ENCODE measurements around the gene MYCBPAP.

The MYCBPAP gene

DNA sequence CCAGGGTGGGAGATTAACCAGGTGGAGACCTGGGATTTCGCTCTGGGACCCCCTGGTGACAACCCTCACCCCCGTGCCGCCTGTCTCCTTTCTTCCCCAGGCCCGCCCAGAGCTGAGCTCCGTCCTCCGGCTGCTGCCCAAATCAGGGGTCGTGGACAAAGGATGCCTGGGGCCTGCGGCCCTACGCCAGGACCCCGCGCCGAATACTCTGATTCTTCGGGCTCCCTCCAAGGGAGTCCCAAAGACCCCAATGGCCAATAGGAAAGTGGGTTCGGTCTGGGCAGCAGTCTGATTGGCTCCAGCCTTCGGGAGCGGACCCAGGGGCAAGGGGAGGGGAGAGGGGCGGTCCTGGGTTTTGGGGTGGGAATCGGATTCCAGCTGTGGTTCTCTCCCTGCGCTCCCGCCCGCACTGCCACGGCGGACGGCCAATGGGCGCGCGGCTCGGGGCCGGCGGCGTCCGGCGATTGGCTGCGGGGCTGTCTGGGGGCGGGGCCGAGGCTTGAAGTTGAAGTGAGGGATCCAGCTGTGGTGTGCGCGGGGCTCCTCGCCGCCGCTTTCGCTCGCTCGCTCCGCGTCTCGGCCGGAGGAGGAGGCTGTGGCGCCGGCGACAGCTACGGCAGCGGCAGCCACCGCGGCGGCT lies 52.1 kb downstream of the MYCBPAP start, which contains the start of gene CACNA1G:
TSS of gene CACNA1G (plus strand) at position 531 of the 640 bp plus-strand sequence. CDS start 745 bp downstream, outside the sequence.
- DNase-seq = peak; percentile 41

DNA sequence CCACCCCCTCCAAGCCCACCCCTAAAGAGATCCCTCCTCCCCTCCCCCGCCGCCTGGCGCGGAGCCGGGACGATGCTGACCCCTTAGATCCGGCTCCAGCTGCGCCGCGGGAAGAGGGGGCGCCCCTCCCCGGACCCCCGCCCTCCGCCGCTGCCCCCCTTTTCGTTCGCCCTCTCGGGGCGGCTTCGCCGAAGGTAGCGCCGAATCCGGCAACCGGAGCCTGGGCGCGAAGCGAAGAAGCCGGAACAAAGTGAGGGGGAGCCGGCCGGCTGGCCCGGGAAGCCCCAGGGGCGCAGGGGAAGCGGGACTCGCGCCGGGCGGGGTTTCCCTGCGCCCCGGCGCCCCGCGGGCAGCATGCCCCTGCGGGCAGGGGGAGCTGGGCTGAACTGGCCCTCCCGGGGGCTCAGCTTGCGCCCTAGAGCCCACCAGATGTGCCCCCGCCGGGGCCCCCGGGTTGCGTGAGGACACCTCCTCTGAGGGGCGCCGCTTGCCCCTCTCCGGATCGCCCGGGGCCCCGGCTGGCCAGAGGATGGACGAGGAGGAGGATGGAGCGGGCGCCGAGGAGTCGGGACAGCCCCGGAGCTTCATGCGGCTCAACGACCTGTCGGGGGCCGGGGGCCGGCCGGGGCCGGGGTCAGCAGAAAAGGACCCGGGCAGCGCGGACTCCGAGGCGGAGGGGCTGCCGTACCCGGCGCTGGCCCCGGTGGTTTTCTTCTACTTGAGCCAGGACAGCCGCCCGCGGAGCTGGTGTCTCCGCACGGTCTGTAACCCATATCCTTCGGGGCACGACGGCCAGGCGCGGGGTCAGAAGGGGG lies 52.9 kb downstream of the MYCBPAP start:
- DNase-seq = no peak

DNA sequence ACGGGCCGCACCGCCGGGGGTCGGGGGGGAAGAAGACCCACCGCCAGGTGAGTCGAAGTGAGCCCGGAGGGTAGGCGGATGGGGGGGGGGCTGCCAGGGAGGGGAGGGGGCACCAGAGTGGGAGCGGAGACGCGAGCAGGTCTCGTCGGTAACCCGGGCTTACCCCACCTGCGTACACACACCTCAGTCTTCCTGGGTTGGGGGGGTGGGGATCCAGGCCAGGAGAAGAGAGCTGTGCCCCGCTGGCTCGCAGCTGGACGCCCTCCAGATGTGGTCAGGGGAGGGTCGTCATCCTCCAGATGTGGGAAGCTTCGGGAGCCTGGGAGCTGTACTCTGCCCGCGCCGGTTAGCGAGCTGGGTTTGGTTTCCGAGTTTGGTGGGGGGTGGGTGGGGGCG lies 53.5 kb downstream of the MYCBPAP start:
- no peak for DNase-seq

DNA sequence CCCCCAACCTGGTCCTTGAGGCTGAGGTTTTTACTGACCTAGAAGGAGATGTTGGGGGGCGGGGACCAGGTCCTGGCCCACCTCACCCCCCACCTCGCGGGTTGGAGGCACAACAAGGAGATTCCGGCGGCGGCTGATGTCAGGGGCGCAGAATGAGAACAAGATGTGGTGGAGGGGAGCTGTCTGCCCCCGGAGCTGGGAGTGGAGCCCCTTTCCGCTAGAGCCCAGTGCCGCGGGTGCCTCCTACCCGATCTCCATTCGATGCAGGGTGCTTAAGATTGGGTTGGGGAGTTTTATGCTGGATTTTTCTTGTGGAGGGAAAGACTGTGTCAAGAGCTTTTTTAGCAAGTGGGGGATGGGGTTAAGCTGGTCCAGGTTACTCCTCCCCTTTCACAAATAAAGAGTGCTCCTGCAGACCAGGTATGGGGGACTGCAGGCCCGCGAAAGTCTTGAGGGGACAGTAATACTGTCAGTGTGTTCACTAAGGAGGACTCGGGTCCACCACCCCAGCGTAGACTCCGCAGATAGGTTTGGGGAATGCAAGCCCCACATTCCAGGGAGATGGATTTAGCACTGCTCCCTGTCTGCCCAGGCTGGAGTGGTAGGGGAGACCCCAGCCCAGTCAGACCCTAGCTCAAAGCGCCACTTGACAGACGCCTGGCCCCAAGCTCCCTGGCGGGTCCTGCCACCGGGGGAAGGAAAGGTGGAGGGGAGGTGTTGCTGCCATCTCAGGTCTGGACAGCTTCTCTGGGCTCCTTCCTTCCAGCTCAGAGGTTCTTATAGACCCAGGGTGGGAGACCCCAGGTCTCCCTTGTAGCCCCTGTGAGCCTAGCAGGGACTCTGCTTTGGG lies 54.2 kb downstream of the MYCBPAP start:
- DNase-seq = no peak

DNA sequence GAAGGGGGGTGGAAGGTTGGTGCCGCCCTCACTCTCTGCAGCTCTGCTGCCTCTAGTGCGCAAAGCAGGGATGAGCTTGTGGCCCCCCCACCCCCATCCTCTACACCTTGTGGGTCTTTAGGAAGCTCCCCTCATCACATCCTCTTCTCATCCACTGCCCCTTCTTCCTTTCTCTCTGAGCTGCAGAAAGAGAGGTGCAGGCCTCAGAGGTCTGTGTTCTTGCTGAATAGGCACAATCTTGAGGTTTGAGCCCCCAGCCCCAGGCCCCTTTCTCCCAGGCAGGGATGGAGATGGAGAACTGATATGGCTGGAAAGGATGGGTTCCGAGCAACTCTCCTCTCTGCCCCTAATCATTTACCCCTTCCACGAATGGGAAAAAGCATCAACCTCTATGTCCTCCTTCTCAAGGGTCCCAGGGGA lies 54.9 kb downstream of the MYCBPAP start:
- no peak for DNase-seq

DNA sequence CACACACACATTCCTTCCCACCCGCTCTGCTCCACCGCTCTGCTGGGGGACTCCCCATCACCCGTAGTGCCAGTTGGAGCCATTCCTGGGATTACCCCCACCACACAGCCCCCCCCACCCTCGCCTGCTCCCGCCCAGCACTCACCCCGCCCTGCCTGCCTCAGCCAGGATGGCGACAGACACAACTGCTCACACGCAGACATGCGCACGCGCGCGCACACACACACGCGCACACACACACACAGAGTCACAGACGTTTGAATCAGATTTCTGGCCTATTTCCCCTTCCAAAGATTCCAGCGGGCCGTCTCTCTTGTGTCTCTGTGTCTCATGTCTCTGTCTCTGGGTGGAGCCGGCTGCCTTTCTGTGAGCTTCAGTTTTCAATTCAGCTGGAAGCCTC lies 56.7 kb downstream of the MYCBPAP start:
- DNase-seq = no peak

DNA sequence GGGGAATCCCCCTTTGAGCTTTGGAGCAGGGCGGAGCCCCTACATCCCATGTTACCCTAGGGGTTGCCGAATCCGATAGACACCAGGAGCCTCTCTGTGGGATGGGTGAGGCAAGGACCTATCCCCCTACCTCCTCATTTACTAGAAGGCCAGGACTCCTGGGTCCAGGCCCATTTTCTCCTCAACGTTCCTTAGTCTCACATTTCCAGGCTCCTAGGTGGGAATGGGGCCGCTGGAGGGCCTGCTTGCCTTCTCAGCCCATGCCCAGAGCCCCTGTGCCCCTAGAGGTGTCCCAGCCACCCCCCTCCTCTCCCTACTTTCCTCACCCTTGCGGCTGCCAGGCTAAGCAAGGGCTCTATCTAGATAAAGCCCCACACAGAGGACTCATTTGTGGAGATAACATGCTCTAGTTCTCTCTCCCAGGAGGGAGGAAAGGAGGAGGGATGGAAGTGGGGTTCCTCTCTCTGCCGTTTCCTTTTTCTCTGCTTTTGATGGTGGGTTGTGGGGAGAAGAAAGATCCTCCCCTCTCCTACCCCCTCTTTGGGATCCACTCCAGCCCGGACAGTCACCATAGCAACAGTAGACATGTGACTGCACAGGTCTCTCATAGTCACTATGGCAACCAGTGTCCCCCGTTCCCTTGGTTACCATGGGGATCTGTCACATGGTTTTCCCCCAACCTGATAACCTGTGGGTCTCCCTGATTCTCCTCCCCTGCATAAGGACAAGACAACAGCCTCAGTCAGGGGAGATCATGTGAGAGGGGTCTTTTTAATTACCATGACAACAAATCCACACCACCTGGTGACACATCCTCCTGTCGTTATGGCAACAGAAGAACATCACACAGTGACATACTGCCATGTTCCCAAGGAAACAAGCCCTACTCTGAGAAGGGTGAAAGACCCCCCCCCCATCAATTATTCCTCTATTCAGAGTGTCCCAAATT lies 57.4 kb downstream of the MYCBPAP start:
- DNase-seq = peak; percentile 3

DNA sequence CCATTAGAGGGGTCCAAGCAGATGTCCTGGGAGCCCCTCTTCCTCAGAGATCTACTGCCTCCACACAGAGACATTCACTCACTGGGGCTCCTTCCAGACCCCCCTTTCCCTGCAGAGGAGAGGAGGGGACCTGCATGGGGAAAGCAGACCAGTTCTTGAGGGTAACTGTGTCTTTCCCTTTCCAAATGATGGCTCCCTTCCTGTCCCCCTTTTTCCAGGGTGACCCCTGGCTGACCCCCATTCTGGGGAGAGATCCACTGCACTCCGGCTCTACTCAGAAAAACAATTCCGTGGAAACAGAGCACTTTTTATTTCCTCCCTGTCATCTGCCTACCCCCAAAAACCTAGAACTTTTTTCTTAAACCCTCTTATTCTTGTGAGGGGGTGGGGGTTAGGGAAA lies 58.6 kb downstream of the MYCBPAP start:
- no peak for DNase-seq

DNA sequence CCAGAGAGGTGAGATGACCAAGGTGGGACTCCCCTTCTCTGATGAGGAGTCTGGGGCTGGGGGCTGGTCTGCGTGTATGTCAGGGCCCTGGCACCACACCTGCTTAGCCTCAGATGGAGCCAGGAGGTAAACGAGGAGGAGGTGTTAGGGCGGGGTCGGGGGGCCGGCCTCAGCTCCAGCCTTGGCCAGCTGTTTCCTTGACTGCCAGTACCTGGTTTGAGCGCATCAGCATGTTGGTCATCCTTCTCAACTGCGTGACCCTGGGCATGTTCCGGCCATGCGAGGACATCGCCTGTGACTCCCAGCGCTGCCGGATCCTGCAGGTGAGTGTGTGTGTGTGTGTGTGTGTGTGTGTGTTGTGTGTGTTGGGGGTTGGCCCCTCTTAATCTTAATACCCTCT lies 60.4 kb downstream of the MYCBPAP start:
- no peak for DNase-seq

DNA sequence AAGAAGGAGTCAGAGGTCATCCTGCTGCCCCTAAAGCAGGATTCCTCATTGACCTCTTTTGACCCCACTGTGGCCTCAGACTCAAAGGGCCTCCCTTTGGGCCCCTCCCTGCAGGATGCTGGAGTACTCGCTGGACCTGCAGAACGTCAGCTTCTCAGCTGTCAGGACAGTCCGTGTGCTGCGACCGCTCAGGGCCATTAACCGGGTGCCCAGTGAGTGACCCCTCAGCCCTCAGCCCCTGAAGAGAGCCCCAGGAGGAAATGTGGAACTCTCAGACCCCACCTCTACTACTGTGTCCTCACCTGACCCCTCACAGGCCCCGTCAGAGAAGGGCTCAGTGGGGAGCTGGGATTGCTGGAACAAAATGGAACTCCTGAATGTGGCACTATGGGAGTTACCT lies 61.4 kb downstream of the MYCBPAP start:
- DNase-seq = no peak

DNA sequence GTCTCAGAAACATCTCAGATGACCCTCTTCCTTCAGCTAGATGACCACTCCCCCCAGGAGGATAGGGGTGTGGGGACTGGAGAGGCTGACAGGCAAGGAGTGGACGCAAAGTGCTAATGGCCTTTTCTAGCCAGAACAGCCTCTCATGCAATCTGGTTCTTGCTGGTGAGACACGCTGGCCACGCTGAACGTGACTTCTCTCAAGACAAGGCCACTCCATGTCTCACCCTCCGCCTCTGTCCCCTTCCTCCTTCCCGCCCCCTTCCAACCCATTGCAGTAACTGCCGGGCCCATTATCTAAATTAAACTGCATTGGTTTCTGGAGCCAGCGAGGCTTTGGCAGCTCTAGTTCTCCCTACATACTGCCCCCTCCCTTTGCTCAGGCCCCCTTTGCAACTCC lies 61.8 kb downstream of the MYCBPAP start:
- no peak for DNase-seq

DNA sequence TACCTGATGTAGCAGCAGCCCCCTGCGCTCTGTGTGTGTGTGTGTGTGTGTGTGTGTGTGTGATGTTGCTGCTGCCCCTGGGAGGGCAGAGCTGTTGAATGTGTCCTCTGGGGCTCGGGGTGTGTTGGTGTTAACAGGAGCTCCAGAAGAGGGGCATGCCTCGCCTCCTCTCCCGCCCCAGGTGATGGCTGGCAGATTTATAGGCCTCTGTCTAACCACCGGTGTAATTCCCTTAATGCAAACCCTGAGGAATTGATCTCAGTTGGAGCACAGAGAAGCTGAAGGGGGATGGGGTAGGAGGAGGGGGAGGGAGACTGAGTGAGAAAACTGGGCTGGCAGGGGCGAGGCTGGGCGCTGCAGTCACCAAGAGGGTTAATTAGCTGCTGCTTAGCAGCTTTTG lies 62.3 kb downstream of the MYCBPAP start:
- DNase-seq = peak; percentile 92

DNA sequence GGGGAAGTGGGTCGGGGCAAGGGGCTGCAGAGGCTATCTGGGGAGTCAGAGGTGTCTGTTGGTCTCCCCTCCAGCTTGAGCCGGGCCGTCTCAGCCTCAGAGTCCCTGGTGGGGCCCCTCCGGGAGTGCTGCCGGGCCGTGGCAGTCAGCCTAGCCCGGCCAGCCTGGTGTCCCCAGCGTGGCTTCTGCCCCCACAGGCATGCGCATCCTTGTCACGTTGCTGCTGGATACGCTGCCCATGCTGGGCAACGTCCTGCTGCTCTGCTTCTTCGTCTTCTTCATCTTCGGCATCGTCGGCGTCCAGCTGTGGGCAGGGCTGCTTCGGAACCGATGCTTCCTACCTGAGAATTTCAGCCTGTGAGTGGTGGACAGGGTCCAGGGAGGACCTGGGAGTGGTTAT lies 63.4 kb downstream of the MYCBPAP start:
- no peak for DNase-seq

DNA sequence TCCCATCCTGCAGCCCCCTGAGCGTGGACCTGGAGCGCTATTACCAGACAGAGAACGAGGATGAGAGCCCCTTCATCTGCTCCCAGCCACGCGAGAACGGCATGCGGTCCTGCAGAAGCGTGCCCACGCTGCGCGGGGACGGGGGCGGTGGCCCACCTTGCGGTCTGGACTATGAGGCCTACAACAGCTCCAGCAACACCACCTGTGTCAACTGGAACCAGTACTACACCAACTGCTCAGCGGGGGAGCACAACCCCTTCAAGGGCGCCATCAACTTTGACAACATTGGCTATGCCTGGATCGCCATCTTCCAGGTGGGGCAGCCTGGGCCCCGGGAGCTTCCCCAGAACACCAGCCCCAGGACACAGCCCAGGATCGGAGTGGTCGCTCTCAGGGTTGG lies 64.3 kb downstream of the MYCBPAP start:
- no peak for DNase-seq

DNA sequence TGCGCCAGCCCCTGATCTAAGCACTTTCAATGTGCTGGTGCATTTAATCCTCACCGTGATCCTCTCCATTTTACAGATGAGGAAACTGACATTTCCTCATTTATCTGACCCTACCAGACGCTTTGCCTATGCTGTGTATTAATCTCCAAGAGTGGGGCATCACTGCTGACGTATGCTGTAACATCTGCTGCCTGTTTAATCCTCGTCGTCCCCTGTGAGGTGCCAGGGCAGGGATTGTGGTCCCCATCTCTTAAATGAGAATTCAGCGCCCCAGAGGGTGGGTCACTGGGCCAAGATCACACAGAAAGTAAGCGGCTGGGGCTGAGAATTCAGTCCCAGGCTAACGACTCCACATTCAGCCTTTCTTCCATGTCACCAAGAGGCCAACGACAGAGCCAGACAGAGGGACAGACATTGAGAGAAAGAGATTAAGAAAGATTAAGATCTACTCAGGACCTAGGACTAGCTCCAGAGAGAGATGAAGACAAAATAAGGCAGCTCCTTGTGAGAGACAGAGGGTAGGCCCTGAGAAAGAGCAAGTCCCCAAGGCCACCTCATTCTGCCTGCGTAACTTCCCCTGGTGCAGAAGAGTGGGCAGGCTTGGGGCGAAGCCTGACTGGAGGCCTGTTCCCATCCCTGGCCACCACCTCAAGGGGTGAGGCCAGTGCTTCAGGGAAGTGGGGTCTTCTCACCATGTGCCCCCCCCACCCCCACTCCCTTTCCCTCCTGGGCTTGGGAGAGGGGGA lies 65.8 kb downstream of the MYCBPAP start:
- DNase-seq = no peak

DNA sequence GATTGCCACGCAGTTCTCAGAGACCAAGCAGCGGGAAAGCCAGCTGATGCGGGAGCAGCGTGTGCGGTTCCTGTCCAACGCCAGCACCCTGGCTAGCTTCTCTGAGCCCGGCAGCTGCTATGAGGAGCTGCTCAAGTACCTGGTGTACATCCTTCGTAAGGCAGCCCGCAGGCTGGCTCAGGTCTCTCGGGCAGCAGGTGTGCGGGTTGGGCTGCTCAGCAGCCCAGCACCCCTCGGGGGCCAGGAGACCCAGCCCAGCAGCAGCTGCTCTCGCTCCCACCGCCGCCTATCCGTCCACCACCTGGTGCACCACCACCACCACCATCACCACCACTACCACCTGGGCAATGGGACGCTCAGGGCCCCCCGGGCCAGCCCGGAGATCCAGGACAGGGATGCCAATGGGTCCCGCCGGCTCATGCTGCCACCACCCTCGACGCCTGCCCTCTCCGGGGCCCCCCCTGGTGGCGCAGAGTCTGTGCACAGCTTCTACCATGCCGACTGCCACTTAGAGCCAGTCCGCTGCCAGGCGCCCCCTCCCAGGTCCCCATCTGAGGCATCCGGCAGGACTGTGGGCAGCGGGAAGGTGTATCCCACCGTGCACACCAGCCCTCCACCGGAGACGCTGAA lies 67.5 kb downstream of the MYCBPAP start:
- DNase-seq = peak; percentile 23

DNA sequence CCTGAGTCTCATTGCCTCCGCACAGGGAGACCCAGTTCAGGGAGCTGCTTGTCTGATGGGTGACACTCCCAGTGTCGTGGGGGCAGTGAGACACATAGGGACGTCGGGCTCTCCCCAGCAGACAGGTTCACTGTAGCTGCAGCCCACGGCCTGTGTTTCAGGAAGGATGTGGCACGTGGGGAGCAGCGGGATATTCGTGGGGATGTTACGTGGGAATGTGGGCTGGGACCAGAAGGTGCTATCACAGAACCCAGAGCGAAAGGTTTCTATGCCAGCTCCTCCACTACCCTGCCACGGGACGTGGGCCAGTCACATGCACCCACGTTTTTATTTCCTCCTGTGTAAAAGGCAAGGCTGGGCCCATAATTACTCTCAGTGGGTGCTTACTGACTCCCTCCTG lies 68.6 kb downstream of the MYCBPAP start:
- no peak for DNase-seq

DNA sequence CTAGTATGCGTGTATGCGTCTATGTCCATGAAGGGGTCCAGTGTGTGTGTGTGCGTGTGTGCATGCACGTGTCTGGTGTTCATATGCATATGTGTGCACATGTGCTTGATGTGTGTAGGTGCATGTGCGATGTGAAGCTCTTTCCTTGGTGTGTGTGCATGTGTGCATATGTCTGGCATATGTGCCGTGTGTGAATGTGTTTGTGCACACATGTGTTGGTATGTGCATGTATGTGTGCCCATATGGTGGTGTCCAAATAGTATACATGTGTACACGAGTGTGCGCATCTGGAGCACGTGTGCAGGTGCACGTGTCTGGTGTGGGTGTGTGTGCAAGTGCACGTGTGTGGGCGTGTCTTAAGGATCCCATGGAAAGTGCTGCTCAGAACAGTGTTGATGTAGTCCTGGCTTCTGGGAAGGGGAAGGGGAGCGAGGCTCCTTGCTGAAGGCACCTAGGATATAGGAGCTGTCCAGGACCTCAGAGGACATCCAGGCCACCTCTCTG lies 69.3 kb downstream of the MYCBPAP start:
- no peak for DNase-seq

DNA sequence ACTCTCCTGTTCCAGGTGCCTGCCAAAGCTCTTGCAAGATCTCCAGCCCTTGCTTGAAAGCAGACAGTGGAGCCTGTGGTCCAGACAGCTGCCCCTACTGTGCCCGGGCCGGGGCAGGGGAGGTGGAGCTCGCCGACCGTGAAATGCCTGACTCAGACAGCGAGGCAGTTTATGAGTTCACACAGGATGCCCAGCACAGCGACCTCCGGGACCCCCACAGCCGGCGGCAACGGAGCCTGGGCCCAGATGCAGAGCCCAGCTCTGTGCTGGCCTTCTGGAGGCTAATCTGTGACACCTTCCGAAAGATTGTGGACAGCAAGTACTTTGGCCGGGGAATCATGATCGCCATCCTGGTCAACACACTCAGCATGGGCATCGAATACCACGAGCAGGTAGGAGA lies 69.9 kb downstream of the MYCBPAP start:
- no peak for DNase-seq

DNA sequence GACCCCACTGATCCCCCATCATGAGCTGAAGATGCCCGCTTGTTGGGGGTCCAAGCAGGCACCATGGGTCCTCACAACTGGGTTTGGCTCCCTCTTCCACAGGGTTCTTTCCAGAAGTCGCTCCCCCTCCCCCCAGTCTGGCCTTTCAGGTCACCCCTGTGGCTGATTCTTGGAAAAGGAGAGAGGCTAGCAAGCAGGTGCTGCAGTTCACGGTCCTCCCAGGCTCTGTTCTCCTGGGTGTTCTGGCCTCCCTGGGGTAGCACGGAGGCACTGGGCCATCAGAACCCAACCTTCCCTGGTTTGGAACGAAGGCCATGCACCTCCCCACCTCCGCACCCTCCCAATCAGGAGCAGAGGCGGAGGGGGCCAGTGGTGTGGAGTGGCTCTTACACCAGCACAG lies 71.2 kb downstream of the MYCBPAP start:
- no peak for DNase-seq

DNA sequence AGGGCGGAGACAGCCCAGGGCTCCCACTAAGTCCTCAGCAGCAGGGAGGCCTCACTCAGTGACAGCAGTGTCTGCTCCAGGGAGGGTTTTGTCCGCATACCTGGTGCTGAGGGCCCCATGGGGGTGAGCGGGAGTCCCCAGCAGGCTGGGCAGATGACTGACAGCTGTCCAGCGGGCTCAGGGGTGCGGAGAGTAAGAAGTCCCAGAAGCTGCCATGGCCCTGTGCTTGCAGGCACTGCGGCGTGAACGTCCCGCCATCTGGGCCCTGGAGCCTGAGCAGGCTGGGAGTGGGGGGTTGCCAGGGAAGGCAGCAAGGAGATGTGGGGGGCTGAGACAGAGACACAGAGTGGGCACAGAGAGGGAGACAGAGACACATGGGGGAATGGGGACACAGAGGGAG lies 72.4 kb downstream of the MYCBPAP start:
- DNase-seq = no peak

All from NCI-H1436 treated with DMSO at 0.1 percent for 48 hours (cell line).